K562 (cell line): ENCODE measurements around the gene EML3. TPM values are rescaled to one million over a fixed set of nuclear protein-coding genes. Genes with fewer than 3 reads are reported as not detected.

Experiments used
- CEBPZ ChIP-seq: fragments of 150-350 bp; IDR thresholded peaks from 2 replicates; pipeline ENCODE4 v1.6.1; 2014; ENCODE audit warnings: low read depth, mild to moderate bottlenecking, low read length, borderline replicate concordance
- HMGXB4 ChIP-seq: sonication (generic); formaldehyde crosslinking; IDR thresholded peaks from 2 replicates; pipeline ENCODE4 v1.8.1; 2023; ENCODE audit warnings: mild to moderate bottlenecking, missing genetic modification reagents
- PBX2 ChIP-seq, 2 experiments: IDR thresholded peaks in 1 of 2; conservative IDR thresholded peaks in 1 of 2; 2 replicates each; pipeline ENCODE4 v1.6.1; 2016; ENCODE audit warnings: low read depth in 2 of 2, mild to moderate bottlenecking in 1 of 2, missing compliant biosample characterization in 1 of 2, missing genetic modification characterization in 1 of 2, moderate library complexity in 1 of 2
- polyA plus RNA-seq, 8 experiments: library from polyadenylated mRNA; depleted of rRNA in 4 of 8; stranded (reverse) in 5 of 8; unstranded in 3 of 8; fragments of >200 nt; fragmentation: Nextera tagmentation in 2 of 8; fragmentation: Illumina TruSeq in 1 of 8; extraction: Ambion mirVana in 2 of 8; extraction: Trizol in 1 of 8; gene quantifications; 2 replicates each; pipeline versions ENCODE4 v1.2.1 to v1.2.3, GENCODE V29; 2011 to 2014; ENCODE audit warnings: inconsistent platforms in 1 of 8, missing spikeins in 1 of 8
- total RNA-seq, 7 experiments: library from RNA; depleted of rRNA in 6 of 7; stranded (reverse); fragments of >200 nt in 6 of 7; fragmentation: Illumina TruSeq in 2 of 7; extraction: Trizol in 2 of 7; gene quantifications; 2 replicates each; pipeline versions ENCODE4 v1.2.1 to v1.2.3, GENCODE V29; 2011 to 2021; ENCODE audit warnings: low replicate concordance in 1 of 7

The EML3 gene
- total and polyA plus RNA-seq, 9 of the 15 experiments (the other 6 are each of a cell fraction or from before 2014, with no cell fraction given) = 0.32 to 90.5 (median 26.4) TPM

DNA sequence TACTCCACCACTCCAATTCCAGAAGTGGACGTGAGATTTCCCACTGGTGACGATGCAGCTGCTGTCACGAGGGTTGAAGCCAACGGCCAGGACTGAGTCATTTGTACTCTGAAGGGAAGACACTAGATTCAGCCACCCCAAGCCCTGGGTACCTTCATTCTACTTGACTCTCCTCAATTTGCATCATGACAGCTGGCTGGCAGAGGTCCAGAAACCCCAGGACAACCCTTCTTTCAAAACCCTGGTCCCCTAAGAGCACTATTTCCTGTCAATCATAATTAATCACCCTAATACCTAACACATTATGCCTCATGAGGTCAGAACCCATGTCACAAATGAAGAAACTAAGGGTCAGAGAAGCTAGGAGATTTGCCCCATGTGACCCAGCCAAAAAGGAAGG lies 4.9 kb downstream of the EML3 start (continued):
- TF ChIP-seq CEBPZ (no peak), PBX2 (CRISPR knock-in tag; IDR thresholded peaks at IDR 0.05; ENCODE audit: low read depth) (no peak), PBX2 (tag; conservative IDR thresholded peaks at IDR 0.05; ENCODE audit: low read depth) (0 out of 2 replicates have a peak, but pooled peaks have one; percentile 16), HMGXB4 (no peak)
- TF ChIP-seq, all 486 proteins: peak for 4
